ENCODE results near the gene ZSWIM4. TPM values are rescaled to one million over a fixed set of nuclear protein-coding genes. Genes with fewer than 3 reads are reported as not detected.

ZSWIM4 gene
- total and polyA plus RNA-seq, 10 of the 15 experiments (the other 5 are each of a cell fraction or from before 2014, with no cell fraction given), result 0.73 to 11.1 (median 1.8) TPM; not detected in 2

DNA sequence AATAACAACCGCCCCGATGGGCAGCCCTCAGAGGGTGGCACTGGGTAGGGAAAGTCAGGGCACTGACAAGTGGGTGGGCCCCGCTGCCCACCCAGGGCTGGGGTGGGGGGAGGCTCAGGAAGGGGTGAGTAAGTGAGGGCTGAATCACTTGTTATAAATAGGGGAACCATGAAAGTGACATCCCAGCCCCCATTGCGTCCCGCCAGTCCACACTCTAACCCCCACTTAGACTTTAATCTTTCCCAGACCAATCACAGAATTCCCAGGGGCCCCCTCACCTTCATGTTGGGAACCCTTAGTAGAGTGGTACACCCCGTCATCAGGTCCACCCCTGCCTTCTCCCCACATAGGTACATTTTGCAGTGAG, 44.7 kb downstream of the ZSWIM4 start:
- DNase-seq (ENCODE audit: low read depth, low spot score) (no peak), ATAC-seq (no peak; the same call in 2 of the 3 replicates), FAIRE-seq (no peak)
- CTCF ChIA-PET, result interaction anchor here (0.6 to 7.1 kb wide), 4 partner anchors 19 to 57 kb away, joined by 3 to 51 read pairs (median 4); no protein-coding TSS in a partner anchor
- TF ChIP-seq EED (IDR thresholded peaks at IDR 0.05; ENCODE audit: low read depth) (no peak), MEF2B (IDR thresholded peaks at IDR 0.05; ENCODE audit: partially characterized antibody, poor library complexity, severe bottlenecking) (peak; percentile 48), POLR2AphosphoS5 (IDR thresholded peaks at IDR 0.05; ENCODE audit: low read length) (peak; percentile 45; the same call in 1 of the 2 replicates), MTA3 (IDR thresholded peaks at IDR 0.05; ENCODE audit: borderline replicate concordance, low read length) (peak; percentile 38; the same call in 1 of the 2 replicates), CREB1 (IDR thresholded peaks at IDR 0.05; ENCODE audit: low read depth) (peak; percentile 14; the same call in 1 of the 2 replicates), CBX5 (IDR thresholded peaks at IDR 0.05; ENCODE audit: low read depth) (no peak), PAX5 (IDR thresholded peaks at IDR 0.05; ENCODE audit: borderline replicate concordance, low read depth, low read length) (0 out of 2 replicates have a peak, but pooled peaks have one; percentile 13)
- TF ChIP-seq, protein P1, sequence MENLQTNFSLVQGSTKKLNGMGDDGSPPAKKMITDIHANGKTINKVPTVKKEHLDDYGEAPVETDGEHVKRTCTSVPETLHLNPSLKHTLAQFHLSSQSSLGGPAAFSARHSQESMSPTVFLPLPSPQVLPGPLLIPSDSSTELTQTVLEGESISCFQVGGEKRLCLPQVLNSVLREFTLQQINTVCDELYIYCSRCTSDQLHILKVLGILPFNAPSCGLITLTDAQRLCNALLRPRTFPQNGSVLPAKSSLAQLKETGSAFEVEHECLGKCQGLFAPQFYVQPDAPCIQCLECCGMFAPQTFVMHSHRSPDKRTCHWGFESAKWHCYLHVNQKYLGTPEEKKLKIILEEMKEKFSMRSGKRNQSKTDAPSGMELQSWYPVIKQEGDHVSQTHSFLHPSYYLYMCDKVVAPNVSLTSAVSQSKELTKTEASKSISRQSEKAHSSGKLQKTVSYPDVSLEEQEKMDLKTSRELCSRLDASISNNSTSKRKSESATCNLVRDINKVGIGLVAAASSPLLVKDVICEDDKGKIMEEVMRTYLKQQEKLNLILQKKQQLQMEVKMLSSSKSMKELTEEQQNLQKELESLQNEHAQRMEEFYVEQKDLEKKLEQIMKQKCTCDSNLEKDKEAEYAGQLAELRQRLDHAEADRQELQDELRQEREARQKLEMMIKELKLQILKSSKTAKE (IDR thresholded peaks at IDR 0.05; ENCODE audit: low read depth, poor library complexity, severe bottlenecking), result no peak
- Histone ChIP-seq H3K27me3 (replicated peaks in 1 of 2; ENCODE audit: control insufficient read depth in 2 of 2, insufficient read depth in 2 of 2, low read length in 1 of 2) (no peaks in the 10 kb centered on the region), H2AFZ (ENCODE audit: control insufficient read depth, low read depth, low read length) (no peak overlapping the region), H3K9me3 (replicated peaks; ENCODE audit: control insufficient read depth, insufficient read depth, low read length) (no peaks in the 10 kb centered on the region), H4K20me1 (ENCODE audit: control insufficient read depth, insufficient read depth) (no peaks in the 10 kb centered on the region), H3K4me1 (ENCODE audit: control insufficient read depth, insufficient read depth, low read length) (peaks cover 57% of the 10 kb centered on the region), H3K9ac (ENCODE audit: control insufficient read depth, insufficient read depth, low read length) (peak overlapping the region; percentile 94), H3K4me2 (ENCODE audit: control insufficient read depth, insufficient read depth) (peak overlapping the region; percentile 99), H3K4me3 (peak overlapping the region; percentile 92), H3K79me2 (ENCODE audit: control insufficient read depth, insufficient read depth, low read length) (peaks cover 55% of the 10 kb centered on the region), H3K36me3 (ENCODE audit: control insufficient read depth in 2 of 2, insufficient read depth in 2 of 2, low read length in 1 of 2) (peaks cover 0 to 3% of the 10 kb centered on the region in 2 experiments; a peak in 1 of 4 replicates), H3K27ac (ENCODE audit: control insufficient read depth, insufficient read depth) (peak overlapping the region; percentile 96)
- in situ Hi-C loops (cut with MboI) (loop anchor here (10.0 kb wide), 1 partner anchor 685 kb away; the partner anchor contains the start of genes IER2 and STX10), intact Hi-C loops (cut with micrococcal nuclease; ENCODE audit: unreplicated experiment) (loop anchor here (5.0 to 10.0 kb wide), 2 partner anchors 43 to 685 kb away; partner anchors contain the start of genes IER2, STX10 and ZSWIM4)
- WGBS (ENCODE audit: insufficient coverage, insufficient replicate concordance, low lambda C conversion rate, missing lambda C conversion rate), result 3% methylated on average over 6 of the region's 6 CpGs
- RAD21 ChIA-PET (ENCODE audit: unreplicated experiment), result interaction anchor here (0.5 to 4.9 kb wide), 9 partner anchors 12 to 166 kb away, joined by 3 to 68 read pairs (median 3); partner anchors contain the start of genes RFX1 and ZSWIM4
- BruUV-seq (replicated peaks), result TSS peak; percentile 79
- POLR2A ChIA-PET, result interaction anchor here (0.6 to 7.5 kb wide), 13 partner anchors 8 to 688 kb away, joined by 3 to 85 read pairs (median 3); partner anchors contain the start of genes C19orf53 and ZSWIM4
- SMC1A ChIA-PET (ENCODE audit: uncharacterized antibody, unreplicated experiment), result interaction anchor here (0.9 to 4.2 kb wide), 3 partner anchors 22 to 45 kb away, joined by 3 to 37 read pairs (median 4); partner anchors contain the start of gene ZSWIM4

Measured in GM12878 (cell line).